K562 (cell line): ENCODE results near the gene NAA50. TPM values are rescaled to one million over a fixed set of nuclear protein-coding genes. Genes with fewer than 3 reads are reported as not detected.

Source experiments
- ATAC-seq: fragments of 200-7000 bp; cut with Tn5 transposase; 3 replicates; pipeline ENCODE4 v1.9.1; 2020; ENCODE audit warnings: moderate library complexity
- BruUV-seq: library from RNA; stranded (reverse); fragments of 400-500 nt; replicated peaks from 2 replicates; lab custom pipeline; 2021; lab: Mats Ljungman, UMichigan
- CTCF ChIA-PET: fragments of 300-600 bp; formaldehyde crosslinking; extraction: SDS; loops from one replicate; lab custom pipeline; 2021; ENCODE audit warnings: low intra/inter-chr PET ratio; lab: Yijun Ruan, JAX
- POLR2A ChIA-PET: fragments of 300-600, 350-650 bp; sonication (Branson Sonifier 250); formaldehyde crosslinking; extraction: SDS; loops from one replicate; lab custom pipeline; 2021; ENCODE audit warnings: antibody characterized with exemption, inconsistent platforms; lab: Yijun Ruan, JAX
- DNase-seq, 4 experiments: peaks; one replicate each; pipeline versions ENCODE4 v3.0.0 to v3.0.0-alpha.2; 2011 to 2018; ENCODE audit warnings: low spot score in 3 of 4, mixed read lengths in 3 of 4; ENCODE audit errors: extremely low read depth in 1 of 4
- FAIRE-seq: peaks from 2 replicates; lab custom pipeline; 2011; peaks lifted over from hg19 to GRCh38; lab: Jason Lieb, UNC
- H2AFZ ChIP-seq: 2 replicates; pipeline ENCODE4 v1.6.0; 2011; ENCODE audit warnings: low read depth, low read length, control low read depth, inconsistent platforms
- H3K27ac ChIP-seq: fragments of 200-600 bp; 3 replicates; pipeline ENCODE4 v1.8.0; 2011; ENCODE audit warnings: low read depth, mild to moderate bottlenecking, control low read depth, inconsistent platforms, low read length, moderate library complexity, mixed read lengths; ENCODE audit errors: extremely low read depth
- H3K27me3 ChIP-seq, 2 experiments: fragments of 300-600 bp in 1 of 2; 2 replicates in 1 of 2; 3 replicates in 1 of 2; pipeline versions ENCODE4 v1.6.0 to v1.8.0; 2011; ENCODE audit warnings: inconsistent platforms in 2 of 2, low read length in 2 of 2, mild to moderate bottlenecking in 1 of 2, mixed read lengths in 1 of 2, moderate library complexity in 1 of 2; ENCODE audit not compliant: control insufficient read depth in 2 of 2, insufficient read depth in 2 of 2
- H3K36me3 ChIP-seq: fragments of 300-600 bp; 3 replicates; pipeline ENCODE4 v1.8.0; 2011; ENCODE audit warnings: mild to moderate bottlenecking, low read length, inconsistent platforms; ENCODE audit not compliant: control insufficient read depth, insufficient read depth
- H3K4me1 ChIP-seq, 2 experiments: fragments of 200-600 bp in 1 of 2; replicated peaks in 1 of 2; 2 replicates in 1 of 2; 3 replicates in 1 of 2; pipeline versions ENCODE4 v1.5.1 to v1.8.0; 2011; ENCODE audit warnings: inconsistent platforms in 2 of 2, low read length in 2 of 2, mild to moderate bottlenecking in 1 of 2, mixed read lengths in 1 of 2, moderate library complexity in 1 of 2; ENCODE audit not compliant: control insufficient read depth in 2 of 2, insufficient read depth in 2 of 2
- H3K4me2 ChIP-seq: 2 replicates; pipeline ENCODE4 v1.6.1; 2011; ENCODE audit warnings: low read length, control low read depth, inconsistent platforms, mixed read lengths; ENCODE audit not compliant: insufficient read depth
- H3K4me3 ChIP-seq: fragments of 200-600 bp; sonication (generic), shearing (Covaris generic); 2 replicates; pipeline ENCODE4 v1.5.1; 2016; ENCODE audit warnings: control low read depth, inconsistent platforms
- H3K79me2 ChIP-seq: fragments of 200-600 bp; 3 replicates; pipeline ENCODE4 v1.8.0; 2011; ENCODE audit warnings: low read length, inconsistent platforms; ENCODE audit not compliant: control insufficient read depth, insufficient read depth
- H3K9ac ChIP-seq, 2 experiments: 2 replicates each; pipeline versions ENCODE4 v1.6.0 to v1.6.1; 2011; ENCODE audit warnings: low read depth in 2 of 2, low read length in 2 of 2, control low read depth in 1 of 2, inconsistent platforms in 1 of 2, mild to moderate bottlenecking in 1 of 2, mixed read lengths in 1 of 2; ENCODE audit not compliant: insufficient read depth in 1 of 2
- H3K9me1 ChIP-seq: one replicate; pipeline ENCODE4 v1.6.0; 2011; ENCODE audit warnings: inconsistent platforms, mild to moderate bottlenecking, low read length, moderate library complexity; ENCODE audit not compliant: control insufficient read depth, insufficient read depth
- H3K9me3 ChIP-seq: replicated peaks from 2 replicates; pipeline ENCODE4 v1.5.1; 2011; ENCODE audit warnings: low read depth, low read length, inconsistent platforms; ENCODE audit not compliant: control insufficient read depth, insufficient read depth
- H4K20me1 ChIP-seq: replicated peaks from 2 replicates; pipeline ENCODE4 v1.6.1; 2011; ENCODE audit warnings: low read length, inconsistent platforms, mixed read lengths; ENCODE audit not compliant: control insufficient read depth, insufficient read depth
- CBFA2T3 ChIP-seq: fragments of 450-650 bp; IDR thresholded peaks from 2 replicates; pipeline ENCODE4 v1.6.1; 2017
- CGGBP1 ChIP-seq: fragments of 250-450 bp; sonication (Bioruptor Pico); IDR thresholded peaks from 2 replicates; pipeline ENCODE4 v1.9.0; 2021; ENCODE audit warnings: mild to moderate bottlenecking
- CHD2 ChIP-seq: IDR thresholded peaks from 2 replicates; pipeline ENCODE4 v1.6.1; 2011; ENCODE audit warnings: low read depth, low read length
- GTF2F1 ChIP-seq: IDR thresholded peaks from 2 replicates; pipeline ENCODE4 v1.6.1; 2011; ENCODE audit warnings: low read depth, low read length, improper control_type of control experiment
- MTF1 ChIP-seq: fragments of 250-450 bp; sonication (Bioruptor Pico); IDR thresholded peaks from 2 replicates; pipeline ENCODE4 v1.9.0; 2021; ENCODE audit warnings: moderate library complexity, mild to moderate bottlenecking, inconsistent platforms, borderline replicate concordance
- NCOR1 ChIP-seq: fragments of 450-650 bp; IDR thresholded peaks from 2 replicates; pipeline ENCODE4 v1.6.1; 2016; ENCODE audit warnings: mild to moderate bottlenecking, moderate library complexity
- NFE2L1 ChIP-seq: fragments of 450-650 bp; IDR thresholded peaks from 2 replicates; pipeline ENCODE4 v1.6.1; 2016; ENCODE audit warnings: missing genetic modification characterization, low read depth, mild to moderate bottlenecking, missing compliant biosample characterization, moderate library complexity, borderline replicate concordance
- NRF1 ChIP-seq, 2 experiments: fragments of 450-650 bp; IDR thresholded peaks in 1 of 2; conservative IDR thresholded peaks in 1 of 2; 2 replicates each; pipeline ENCODE4 v1.6.1; 2014; ENCODE audit warnings: mild to moderate bottlenecking in 2 of 2
- PHB2 ChIP-seq: fragments of 450-650 bp; IDR thresholded peaks from 2 replicates; pipeline ENCODE4 v1.6.1; 2017; ENCODE audit warnings: low read depth
- PHTF2 ChIP-seq: fragments of 250-450 bp; sonication (Bioruptor Pico); IDR thresholded peaks from 2 replicates; pipeline ENCODE4 v1.5.0; 2021; ENCODE audit warnings: mild to moderate bottlenecking
- SMAD2 ChIP-seq: fragments of 150-350 bp; IDR thresholded peaks from 2 replicates; pipeline ENCODE4 v1.6.1; 2014; ENCODE audit warnings: low read depth, mild to moderate bottlenecking, low read length
- SMARCA4 ChIP-seq: fragments of 450-650 bp; IDR thresholded peaks from 2 replicates; pipeline ENCODE4 v1.6.1; 2016
- SMARCC2 ChIP-seq: fragments of 450-650 bp; IDR thresholded peaks from 2 replicates; pipeline ENCODE4 v1.6.1; 2017; ENCODE audit warnings: antibody characterized with exemption, moderate library complexity, mild to moderate bottlenecking, low read depth
- TBP ChIP-seq: optimal IDR thresholded peaks from 2 replicates; pipeline ENCODE3; 2011; ENCODE audit warnings: low read depth, low read length, improper control_type of control experiment
- YBX1 ChIP-seq: fragments of 450-650 bp; IDR thresholded peaks from 2 replicates; pipeline ENCODE4 v1.7.1; 2016; ENCODE audit warnings: mild to moderate bottlenecking
- ZBTB2 ChIP-seq: fragments of 450-650 bp; IDR thresholded peaks from 2 replicates; pipeline ENCODE4 v1.6.1; 2016; ENCODE audit warnings: antibody characterized with exemption
- ZC3H8 ChIP-seq: fragments of 450-650 bp; IDR thresholded peaks from 2 replicates; pipeline ENCODE4 v1.6.1; 2017
- ZNF280A ChIP-seq: fragments of 450-650 bp; IDR thresholded peaks from 2 replicates; pipeline ENCODE4 v1.6.1; 2018; ENCODE audit warnings: mild to moderate bottlenecking, low read depth; ENCODE audit not compliant: partially characterized antibody
- ZNF583 ChIP-seq: fragments of 250-450 bp; sonication (Bioruptor Pico); IDR thresholded peaks from 2 replicates; pipeline ENCODE4 v1.4.0; 2020
- ZNF79 ChIP-seq: fragments of 250-450 bp; sonication (Bioruptor Pico); IDR thresholded peaks from 2 replicates; pipeline ENCODE4 v1.4.0; 2020; ENCODE audit warnings: low read depth, mild to moderate bottlenecking, moderate library complexity
- WGBS: fragments of 100-300 bp; shearing (Covaris generic); methylation state at CpG from one replicate; pipeline ENCODE4 v1.1.6; 2016; ENCODE audit warnings: low coverage, mixed read lengths; ENCODE audit not compliant: insufficient coverage; ENCODE audit errors: missing lambda C conversion rate; 5-methylcytosine and 5-hydroxymethylcytosine counted together
- in situ Hi-C: fragments of 300-500 bp; cut with MboI; formaldehyde crosslinking; loops from 4 replicates; pipeline ENCODE4 v1.15.0; 2018; ENCODE audit warnings: inconsistent platforms, mixed read lengths
- intact Hi-C: fragments of 100-400 bp; cut with micrococcal nuclease; formaldehyde crosslinking; loops from 2 replicates; pipeline ENCODE4 v1.14.2; 2022
- polyA plus RNA-seq, 8 experiments: library from polyadenylated mRNA; depleted of rRNA in 4 of 8; stranded (reverse) in 5 of 8; unstranded in 3 of 8; fragments of >200 nt; fragmentation: Nextera tagmentation in 2 of 8; fragmentation: Illumina TruSeq in 1 of 8; extraction: Ambion mirVana in 2 of 8; extraction: Trizol in 1 of 8; gene quantifications; 2 replicates each; pipeline versions ENCODE4 v1.2.1 to v1.2.3, GENCODE V29; 2011 to 2014; ENCODE audit warnings: inconsistent platforms in 1 of 8, missing spikeins in 1 of 8
- total RNA-seq, 7 experiments: library from RNA; depleted of rRNA in 6 of 7; stranded (reverse); fragments of >200 nt in 6 of 7; fragmentation: Illumina TruSeq in 2 of 7; extraction: Trizol in 2 of 7; gene quantifications; 2 replicates each; pipeline versions ENCODE4 v1.2.1 to v1.2.3, GENCODE V29; 2011 to 2021; ENCODE audit warnings: low replicate concordance in 1 of 7

NAA50 gene
- total and polyA plus RNA-seq, 9 of the 15 experiments (the other 6 are each of a cell fraction or from before 2014, with no cell fraction given), result 40.0 to 301 (median 112) TPM

- Histone ChIP-seq H3K79me2 (peaks cover 3% of the 10 kb centered on the region; the same call in 1 of the 3 replicates), H3K4me3 (no peak overlapping the region), H3K4me1 (no peaks in the 10 kb centered on the region; a peak in 2 of 5 replicates), H3K9ac (no peak overlapping the region), H3K9me1 (no peaks in the 10 kb centered on the region), H3K36me3 (0 out of 3 replicates have a peak, but pooled peaks cover 2% of the 10 kb centered on the region), H3K27ac (no peak overlapping the region), H2AFZ (no peak overlapping the region), H3K9me3 (no peaks in the 10 kb centered on the region), H4K20me1 (no peaks in the 10 kb centered on the region; the same call in 1 of the 2 replicates), H3K27me3 (no peaks in the 10 kb centered on the region), H3K4me2 (no peak overlapping the region)
- ChIA-PET CTCF (no interaction called here), POLR2A (interaction anchor here (0.7 kb wide), 1 partner anchor 10 kb away, joined by 3 read pairs; no protein-coding TSS in a partner anchor)
- FAIRE-seq (no peak), ATAC-seq (no peak), DNase-seq (no peak)
- 69% methylated on average over 3 of the region's 3 CpGs for whole genome bisulfite sequencing
- TF ChIP-seq CBFA2T3, result no peak
- TF ChIP-seq SMARCC2, result no peak
- no peak for TF ChIP-seq YBX1
- no peak for TF ChIP-seq ZNF583 (CRISPR knock-in tag)
- TF ChIP-seq ZBTB2, result no peak
- no peak for TF ChIP-seq SMAD2
- TF ChIP-seq GTF2F1, result no peak
- no peak for TF ChIP-seq SMARCA4
- TF ChIP-seq CGGBP1 (CRISPR knock-in tag), result no peak
- TF ChIP-seq MTF1 (CRISPR knock-in tag), result no peak
- no peak for TF ChIP-seq NFE2L1 (tag)
- no peak for TF ChIP-seq TBP
- no peak for TF ChIP-seq PHTF2 (CRISPR knock-in tag)
- TF ChIP-seq NRF1 (conservative IDR thresholded peaks at IDR 0.05 in 1 of 2, IDR thresholded peaks at IDR 0.05 in 1 of 2), result no peak
- TF ChIP-seq ZNF79 (CRISPR knock-in tag), result no peak
- no peak for TF ChIP-seq NCOR1
- no peak for TF ChIP-seq PHB2
- no peak for TF ChIP-seq CHD2
- TF ChIP-seq ZNF280A, result no peak
- TF ChIP-seq ZC3H8, result no peak
- no TSS peak for BruUV-seq
- intact Hi-C loops, result no loop called here
- in situ Hi-C loops, result no loop called here
These were observed 27.3 kb upstream of the NAA50 start for GRCh38 chr3:113773381-113773780.
